A549 treated with AZD9567 at 1 μM for 4 hours (cell line): ENCODE data around the gene FER1L5. TPM values are rescaled to one million over a fixed set of nuclear protein-coding genes. Genes with fewer than 3 reads are reported as not detected.

ENCODE experiments used
- total RNA-seq: library from RNA; stranded (reverse); fragments of 200-300 nt; extraction: Qiagen RNA extraction; gene quantifications from 5 replicates; pipeline ENCODE4 v1.2.3, GENCODE V29; 2022; ENCODE audit not compliant: insufficient read depth

The FER1L5 gene
- not detected in 5 replicates for total RNA-seq

DNA sequence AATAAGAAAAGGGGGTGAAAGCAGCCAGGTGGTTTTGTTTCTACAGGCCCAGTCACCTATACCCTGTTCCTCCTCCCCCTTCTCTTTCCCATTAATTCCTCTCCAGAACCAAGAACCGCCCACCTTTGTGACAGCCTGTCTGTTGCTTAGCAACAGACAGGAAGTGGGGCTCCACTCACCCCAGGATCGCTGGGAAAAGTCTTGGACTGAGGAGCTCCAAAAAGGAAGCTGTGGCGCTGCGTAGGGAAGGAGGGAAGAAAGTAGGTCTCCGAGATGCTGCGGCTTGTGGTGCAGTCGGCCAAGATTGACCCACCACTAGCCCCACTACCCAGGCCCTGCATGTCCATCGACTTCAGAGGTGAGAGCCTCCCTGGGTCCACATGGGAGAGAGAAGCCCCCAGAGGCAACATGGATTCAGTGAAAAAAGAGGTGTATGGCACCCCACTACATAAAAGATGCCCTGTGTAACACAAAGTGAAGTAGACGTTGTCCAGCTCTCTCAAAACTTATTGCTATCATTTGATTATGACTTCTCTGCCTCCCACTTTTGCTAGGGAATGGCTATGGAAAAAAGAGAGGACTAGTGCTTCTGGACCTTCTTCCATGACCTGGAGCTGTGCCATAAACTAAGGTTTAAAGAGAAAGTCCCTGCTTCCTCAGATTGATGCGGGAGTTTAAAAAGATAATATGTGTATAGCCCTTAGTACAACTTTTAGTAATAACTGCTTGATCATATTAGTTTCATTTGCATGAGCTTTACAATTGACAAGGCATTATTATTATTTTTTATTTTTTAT, at the start of gene FER1L5:
TSS of gene FER1L5 (plus strand) at position 201 of the 797 bp plus-strand sequence. CDS start at position 274, 73 bp downstream.

DNA sequence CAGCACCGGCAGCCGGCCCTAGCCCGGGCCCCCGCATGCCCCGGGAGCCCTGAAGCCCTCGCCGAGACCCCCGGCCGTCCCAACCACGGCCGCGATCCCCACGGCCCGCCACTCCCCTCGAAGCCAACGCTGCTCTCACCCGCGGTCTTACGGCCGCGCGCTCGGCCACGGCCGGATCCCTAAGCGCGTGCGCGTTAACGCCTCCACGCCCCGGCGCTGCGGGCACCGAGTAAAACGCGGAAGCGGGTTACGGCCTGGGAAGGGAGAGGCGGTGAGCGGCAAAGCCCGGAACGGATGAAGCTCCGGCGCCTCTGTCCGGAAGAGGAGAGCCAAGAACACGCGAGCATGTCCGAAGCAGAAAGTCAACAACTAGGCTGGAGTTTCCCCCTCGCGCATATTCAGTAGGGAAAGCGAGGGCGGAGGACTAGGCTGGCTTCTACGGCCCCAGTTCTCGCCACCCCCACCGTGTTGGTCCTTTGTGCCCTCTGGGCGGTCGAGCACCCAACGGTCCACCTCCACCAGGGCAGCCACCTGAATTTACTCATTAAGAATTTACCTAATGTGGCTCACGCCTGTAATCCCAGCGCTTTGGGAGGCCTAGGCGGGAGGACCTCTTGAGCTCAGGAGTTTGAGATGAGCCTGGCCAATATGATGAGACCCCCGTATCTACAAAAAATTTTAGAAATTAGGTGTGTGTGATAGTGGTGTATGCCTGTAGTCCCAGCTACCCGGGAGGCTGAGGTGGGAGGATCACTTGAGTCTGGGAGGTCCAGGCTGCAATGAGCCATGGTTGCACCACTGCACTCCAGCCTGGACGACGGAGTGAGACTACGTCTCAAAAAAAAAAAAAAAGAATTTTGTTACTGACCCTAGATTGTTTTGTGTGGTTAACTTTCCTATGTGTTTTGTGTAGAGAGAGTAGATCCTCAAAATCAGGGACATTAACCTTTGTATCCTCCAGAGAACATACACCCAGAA, 4.1 kb upstream of the FER1L5 start, which contains the start of gene KANSL3:
TSS of gene KANSL3 (minus strand) at position 169 of the 978 bp plus-strand sequence. CDS start 1,177 bp downstream, outside the sequence.

DNA sequence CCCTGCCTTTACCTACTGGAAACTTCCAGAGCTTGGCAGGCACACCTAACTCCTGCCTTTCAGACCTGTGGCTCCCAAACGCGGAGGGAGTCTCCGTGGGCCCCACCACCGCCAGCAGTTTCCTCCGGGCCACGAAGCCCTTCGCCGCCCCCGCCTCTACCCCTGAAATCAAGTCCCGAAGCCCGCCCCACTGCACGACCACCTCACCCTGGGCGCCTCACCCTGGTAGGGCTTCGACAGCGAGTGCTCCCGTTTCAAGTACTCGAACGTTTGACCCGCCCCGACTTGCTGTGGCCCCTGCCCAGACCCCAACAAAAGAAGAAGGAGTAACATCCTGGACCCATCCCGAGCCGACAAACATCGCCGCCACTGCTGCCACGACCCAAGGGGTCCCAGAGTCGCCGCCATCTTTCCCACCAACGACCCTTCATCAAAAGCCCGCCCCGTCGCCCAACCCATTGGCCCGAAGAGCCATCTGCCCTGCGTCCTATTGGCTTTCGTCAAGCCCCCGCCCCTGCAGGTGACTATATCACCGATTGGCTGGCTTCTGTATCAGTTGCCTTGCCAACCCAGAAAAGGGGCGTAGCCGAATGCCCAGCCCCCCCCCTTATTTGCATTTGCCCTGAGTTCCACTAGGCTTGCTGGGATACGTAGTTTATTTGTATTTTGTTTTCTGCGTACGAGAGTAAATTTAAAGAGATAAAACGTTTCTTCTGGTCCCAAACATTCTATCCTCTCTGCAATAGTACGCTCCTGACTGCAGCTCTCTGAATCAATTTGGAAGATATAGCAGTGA, 97.3 kb downstream of the FER1L5 start, which contains the start of gene LMAN2L:
TSS of gene LMAN2L (minus strand) at position 432 of the 796 bp plus-strand sequence. CDS start at position 408, 24 bp downstream.

Other genes with a start within 250 kb of the FER1L5 start
- gene NEURL3, start 137.4 kb upstream of the FER1L5 start, total RNA-seq: 0.30 to 1.0 TPM (median 0.76 TPM) in 4 of 5 replicates, not detected in the other
- gene ARID5A, start 106.0 kb upstream of the FER1L5 start, total RNA-seq: 4.9 to 6.5 TPM (median 6.0 TPM) in 5 replicates
- 23.1 to 26.2 TPM (median 25.0 TPM) in 5 replicates for gene KANSL3, start 4.5 kb upstream of the FER1L5 start, total RNA-seq
- 17.1 to 21.3 TPM (median 19.6 TPM) in 5 replicates for gene LMAN2L, start 97.3 kb downstream of the FER1L5 start, total RNA-seq
- gene CNNM4, start 118.1 kb downstream of the FER1L5 start, total RNA-seq: 9.2 to 12.0 TPM (median 11.9 TPM) in 5 replicates
- 10.6 to 14.9 TPM (median 14.4 TPM) in 5 replicates for gene CNNM3, start 173.5 kb downstream of the FER1L5 start, total RNA-seq
- gene ANKRD23, start 201.3 kb downstream of the FER1L5 start, total RNA-seq: 1.6 to 3.1 TPM (median 2.1 TPM) in 5 replicates
- 15.5 to 22.9 TPM (median 20.1 TPM) in 5 replicates for gene ANKRD39, start 215.3 kb downstream of the FER1L5 start, total RNA-seq
- gene SEMA4C, start 227.3 kb downstream of the FER1L5 start, total RNA-seq: 12.0 to 21.6 TPM (median 19.0 TPM) in 5 replicates